OCI-LY3 (cell line): ENCODE data around the gene DEFB108B.
"Not testable (repeated sequence)": the region's sequence is repeated elsewhere in the genome, so short reads cannot be mapped to it uniquely, and the experiment has no call there.

Experiments used
- H2AFZ ChIP-seq: fragments of 200-600, 300-600 bp; shearing (Covaris generic); 2 replicates; pipeline ENCODE4 v1.6.0; 2014; ENCODE audit warnings: antibody characterized with exemption, low read depth, low read length
- H3K27ac ChIP-seq: fragments of 200-600, 300-600 bp; sonication (generic); 2 replicates; pipeline ENCODE4 v1.5.1; 2014; ENCODE audit warnings: mild to moderate bottlenecking, low read length, moderate library complexity, mixed read lengths
- H3K27me3 ChIP-seq: fragments of 200-600, 300-600 bp; sonication (generic); 2 replicates; pipeline ENCODE4 v1.6.1; 2014; ENCODE audit warnings: low read depth, low read length, mixed read lengths
- H3K36me3 ChIP-seq: fragments of 200-600, 300-600 bp; sonication (generic); replicated peaks from 2 replicates; pipeline ENCODE3; 2014; ENCODE audit warnings: low read depth, low read length, mixed read lengths
- H3K4me1 ChIP-seq: fragments of 300-600, 200-600 bp; sonication (generic); 2 replicates; pipeline ENCODE4 v1.6.1; 2014; ENCODE audit warnings: low read length, mixed read lengths
- H3K4me2 ChIP-seq: fragments of 200-600, 300-600 bp; sonication (generic); 2 replicates; pipeline ENCODE4 v1.6.1; 2014; ENCODE audit warnings: low read length, mixed read lengths
- H3K4me3 ChIP-seq: fragments of 300-600, 200-600 bp; sonication (generic); 2 replicates; pipeline ENCODE4 v1.5.1; 2014; ENCODE audit warnings: antibody characterized with exemption, mild to moderate bottlenecking, low read length, moderate library complexity
- H3K79me2 ChIP-seq: fragments of 300-600, 200-600 bp; shearing (Covaris generic); 2 replicates; pipeline ENCODE4 v1.6.1; 2014; ENCODE audit warnings: mild to moderate bottlenecking, low read length, mixed read lengths
- H3K9ac ChIP-seq: fragments of 300-600, 200-600 bp; shearing (Covaris generic); 2 replicates; pipeline ENCODE4 v1.6.0; 2014; ENCODE audit warnings: mild to moderate bottlenecking, low read length, moderate library complexity
- H3K9me3 ChIP-seq: fragments of 200-600, 300-600 bp; shearing (Covaris generic); 2 replicates; pipeline ENCODE4 v1.6.1; 2014; ENCODE audit warnings: low read length, mixed read lengths; ENCODE audit not compliant: insufficient read depth
- H4K20me1 ChIP-seq: fragments of 200-600, 300-600 bp; sonication (generic); 2 replicates; pipeline ENCODE4 v1.6.1; 2016; ENCODE audit warnings: low read length, mixed read lengths; ENCODE audit not compliant: insufficient read depth
- CTCF ChIP-seq: fragments of 200-600, 300-600 bp; sonication (generic); IDR thresholded peaks from 2 replicates; pipeline ENCODE4 v1.5.1; 2014; ENCODE audit warnings: antibody characterized with exemption, low read length, low read depth
- EZH2phosphoT487 ChIP-seq: fragments of 200-600 bp; shearing (Covaris generic); IDR thresholded peaks from 2 replicates; pipeline ENCODE4 v1.6.1; 2018; ENCODE audit warnings: antibody characterized with exemption, mixed run types, low read depth

The DEFB108B gene

DNA sequence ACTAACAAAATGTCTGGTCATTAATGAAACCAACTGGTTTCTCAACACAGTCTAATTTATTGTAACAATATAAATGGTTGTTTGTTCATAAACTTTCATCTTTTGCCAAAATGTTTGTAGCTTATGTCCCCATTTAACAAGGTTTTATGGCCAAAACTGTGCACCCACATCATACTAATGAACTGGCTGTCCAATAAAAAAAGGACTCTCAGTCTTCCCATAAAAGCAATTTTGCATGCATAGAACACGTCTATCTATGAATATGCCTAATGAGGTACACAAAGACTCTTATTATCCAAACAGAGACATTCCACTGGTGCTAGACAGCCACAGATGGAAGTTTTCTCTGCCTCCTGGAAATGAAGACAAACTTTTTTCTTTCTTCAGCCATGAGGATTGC, at the start of gene DEFB108B:
Gene DEFB108B (plus strand): TSS at position 390 of the 400 bp plus-strand sequence. CDS start 0 bp downstream, at position 390.
- H3K79me2 ChIP-seq, H3K9me3 ChIP-seq, H3K4me3 ChIP-seq, H3K4me2 ChIP-seq, H3K36me3 ChIP-seq, H3K27ac ChIP-seq, H4K20me1 ChIP-seq, H2AFZ ChIP-seq, H3K9ac ChIP-seq, H3K27me3 ChIP-seq, H3K4me1 ChIP-seq: not testable (repeated sequence)

DNA sequence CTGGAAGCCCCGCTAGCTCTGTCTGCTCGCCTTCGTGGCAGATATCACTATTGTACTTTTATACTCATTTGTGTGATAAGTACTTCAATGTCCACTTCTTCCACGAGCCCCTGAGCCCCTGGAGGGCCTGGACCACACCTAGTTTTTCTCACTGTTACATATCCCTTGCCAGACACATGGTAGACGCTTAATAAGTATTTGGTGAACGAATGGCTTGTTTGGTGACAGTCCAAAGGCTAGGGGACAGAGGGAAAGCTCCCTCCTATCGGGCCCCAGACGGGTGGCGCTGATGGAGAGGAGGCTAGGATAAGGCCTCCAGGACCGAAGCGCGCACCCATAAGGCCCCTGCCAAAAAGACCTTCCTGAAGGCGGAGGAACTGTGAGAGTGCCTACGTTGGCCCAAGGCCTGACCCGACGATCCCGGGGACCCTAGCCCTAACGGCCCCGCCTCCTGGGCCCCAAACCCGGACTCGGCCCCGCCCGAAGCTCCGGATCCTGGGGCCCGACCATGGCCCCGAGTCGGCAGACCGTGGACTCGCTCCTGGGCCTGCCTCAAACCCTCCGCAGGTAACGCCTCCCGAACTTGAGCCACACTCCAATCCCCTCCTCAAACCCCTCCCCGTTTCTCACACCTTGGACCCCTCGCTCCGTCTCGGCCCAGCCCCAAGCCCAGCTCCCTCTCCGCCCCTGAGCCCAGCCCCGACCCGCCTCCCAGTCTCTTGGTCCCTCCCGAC, 46.7 kb upstream of the DEFB108B start:
- H3K27me3 ChIP-seq, H3K27ac ChIP-seq, H4K20me1 ChIP-seq, H3K9me3 ChIP-seq, H3K36me3 ChIP-seq, H3K79me2 ChIP-seq: not testable (repeated sequence)
- Histone ChIP-seq H2AFZ (peak overlapping the region; percentile 64; the same call in 1 of the 2 replicates), H3K4me2 (peak overlapping the region; percentile 73), H3K4me3 (peak overlapping the region; percentile 86), H3K4me1 (peaks cover 16% of the 10 kb centered on the region), H3K9ac (peak overlapping the region; percentile 58; the same call in 1 of the 2 replicates)

GRCh38 chr11:71786848-71787097, 46.2 kb upstream of the DEFB108B start:
- Histone ChIP-seq H2AFZ (peak overlapping the region; percentile 90; the same call in 1 of the 2 replicates), H3K9ac (peak overlapping the region; percentile 98), H3K27ac (peak overlapping the region; percentile 86), H3K4me1 (peaks cover 16% of the 10 kb centered on the region), H3K4me3 (peak overlapping the region; percentile 96), H3K4me2 (peak overlapping the region; percentile 74)
- H3K9me3 ChIP-seq, H3K27me3 ChIP-seq, H3K79me2 ChIP-seq, H4K20me1 ChIP-seq, H3K36me3 ChIP-seq: not testable (repeated sequence)

DNA sequence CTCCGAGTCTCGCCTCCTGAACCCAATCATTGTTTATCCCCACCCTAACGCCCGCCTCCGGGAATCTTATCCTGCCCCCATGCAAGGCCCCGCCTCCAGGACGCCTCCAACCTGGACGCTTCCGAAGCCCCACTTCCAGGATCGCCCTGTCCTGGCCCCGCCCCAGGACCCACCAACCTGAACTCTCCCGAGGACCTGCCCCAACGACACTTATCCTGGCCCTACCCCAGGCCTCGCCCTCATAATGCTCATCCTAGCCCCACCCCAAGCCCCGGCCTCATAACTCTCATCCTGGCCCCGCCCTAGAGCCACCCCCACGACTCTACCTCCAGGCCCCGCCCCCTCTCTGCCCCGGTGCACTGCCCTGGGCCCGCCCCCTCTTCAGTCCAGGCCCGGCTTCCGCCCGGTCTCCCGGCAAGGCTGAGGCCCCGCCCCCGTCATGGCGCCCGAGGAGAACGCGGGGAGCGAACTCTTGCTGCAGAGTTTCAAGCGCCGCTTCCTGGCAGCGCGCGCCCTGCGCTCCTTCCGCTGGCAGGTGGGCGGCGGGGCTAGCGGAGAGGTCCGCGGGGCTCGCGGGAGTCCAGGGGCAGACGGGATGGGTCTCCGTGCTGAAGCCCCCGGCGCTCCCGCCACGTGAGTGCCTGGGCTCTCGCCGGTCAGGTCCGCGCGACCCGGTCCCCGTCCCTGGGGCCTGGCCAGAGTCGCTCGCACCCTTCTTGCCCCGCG, 45.7 kb upstream of the DEFB108B start:
- Histone ChIP-seq H3K4me1 (peaks cover 16% of the 10 kb centered on the region), H3K4me2 (peak overlapping the region; percentile 74), H3K4me3 (peak overlapping the region; percentile 96), H3K27me3 (no peaks in the 10 kb centered on the region), H3K79me2 (peaks cover 7% of the 10 kb centered on the region), H4K20me1 (no peaks in the 10 kb centered on the region), H3K36me3 (no peaks in the 10 kb centered on the region), H3K9ac (peak overlapping the region; percentile 98), H2AFZ (peak overlapping the region; percentile 90), H3K27ac (peak overlapping the region; percentile 86), H3K9me3 (no peaks in the 10 kb centered on the region)
- TF ChIP-seq CTCF (no peak), EZH2phosphoT487 (no peak)

- not testable (repeated sequence) for H4K20me1 ChIP-seq, H3K36me3 ChIP-seq, H3K27me3 ChIP-seq, H3K79me2 ChIP-seq, H3K9me3 ChIP-seq
- peak overlapping the region; percentile 74 for H3K4me2 ChIP-seq
- H3K4me3 ChIP-seq, result peak overlapping the region; percentile 96
- peaks cover 16% of the 10 kb centered on the region for H3K4me1 ChIP-seq
- peak overlapping the region; percentile 33; the same call in 1 of the 2 replicates for H3K27ac ChIP-seq
- peak overlapping the region; percentile 98 for H3K9ac ChIP-seq
- H2AFZ ChIP-seq, result peak overlapping the region; percentile 67; the same call in 1 of the 2 replicates
Measured at GRCh38 chr11:71787824-71788454, 45.1 kb upstream of the DEFB108B start.

DNA sequence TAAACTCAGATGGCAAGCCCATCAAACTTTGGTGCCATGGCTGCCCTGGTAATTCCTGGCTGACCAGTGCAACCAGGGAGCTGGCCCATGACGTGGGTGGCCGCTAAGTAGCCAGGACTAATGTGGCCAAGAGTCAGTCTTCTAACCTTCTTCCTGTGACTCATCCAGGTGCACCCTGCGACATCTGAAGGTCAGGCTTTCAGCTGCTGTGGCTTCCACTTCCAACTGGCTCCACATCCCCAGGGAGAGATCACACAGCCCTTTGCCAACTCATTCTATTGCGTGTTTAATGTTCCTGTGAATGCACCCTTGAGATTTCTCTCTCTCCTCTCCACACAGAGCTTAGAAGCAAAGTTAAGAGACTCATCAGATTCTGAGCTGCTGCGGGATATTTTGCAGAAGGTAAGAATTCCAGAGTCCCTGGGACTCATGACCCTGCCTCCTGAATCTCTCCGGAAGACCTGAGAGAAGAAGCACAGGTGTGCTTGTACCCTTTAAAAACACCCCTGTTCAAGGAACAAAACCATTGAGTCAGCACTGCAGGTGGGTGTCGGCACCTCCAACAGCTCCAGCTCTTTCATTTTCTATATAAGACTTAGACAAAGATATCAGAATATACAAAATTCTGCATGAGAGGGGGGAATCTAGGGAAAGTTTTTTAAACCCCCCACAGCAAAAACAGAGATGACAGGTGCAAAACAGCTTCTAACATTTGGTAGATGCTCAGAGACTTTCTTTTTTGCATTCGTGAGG, 43.4 kb upstream of the DEFB108B start:
- peaks cover 16% of the 10 kb centered on the region for H3K4me1 ChIP-seq
- H4K20me1 ChIP-seq, H3K79me2 ChIP-seq, H3K27me3 ChIP-seq, H3K9ac ChIP-seq, H3K9me3 ChIP-seq, H3K4me2 ChIP-seq, H3K27ac ChIP-seq, H3K36me3 ChIP-seq, H2AFZ ChIP-seq, H3K4me3 ChIP-seq: not testable (repeated sequence)

GRCh38 chr11:71791111-71791510, 41.9 kb upstream of the DEFB108B start:
- H3K4me3 ChIP-seq, H3K4me2 ChIP-seq, H3K27ac ChIP-seq, H3K27me3 ChIP-seq, H2AFZ ChIP-seq, H3K79me2 ChIP-seq, H3K36me3 ChIP-seq, H3K9ac ChIP-seq, H3K9me3 ChIP-seq, H4K20me1 ChIP-seq: not testable (repeated sequence)
- peaks cover 16% of the 10 kb centered on the region for H3K4me1 ChIP-seq
